Daoy (cell line): Measurements from ENCODE around the gene POLR2A. TPM values are rescaled to one million over a fixed set of nuclear protein-coding genes. Genes with fewer than 3 reads are reported as not detected.

Experiments used
- total RNA-seq: library from RNA; depleted of rRNA; stranded (reverse); fragments of >200 nt; shearing (Covaris generic); gene quantifications from 2 replicates; pipeline ENCODE4 v1.2.3, GENCODE V29; 2014; rRNA removed

The POLR2A gene
- total RNA-seq, 1 experiment from 2014 or later, result 56.2 TPM

Other genes starting within 250 kb of the POLR2A start
- 22.2 and 42.7 TPM in 2 replicates for gene DVL2, start 249.8 kb upstream of the POLR2A start, total RNA-seq
- 44.5 and 54.8 TPM in 2 replicates for gene PHF23, start 244.9 kb upstream of the POLR2A start, total RNA-seq
- 108 and 113 TPM in 2 replicates for gene GABARAP, start 241.9 kb upstream of the POLR2A start, total RNA-seq
- 25.5 and 27.6 TPM in 2 replicates for gene CTDNEP1, start 232.6 kb upstream of the POLR2A start, total RNA-seq
- gene ELP5, start 232.2 kb upstream of the POLR2A start, total RNA-seq, result 34.9 and 50.3 TPM in 2 replicates
- not detected in 2 replicates for gene CLDN7, start 221.9 kb upstream of the POLR2A start, total RNA-seq
- 0.06 TPM in 1 of 2 replicates, not detected in the other for gene SLC2A4, start 202.6 kb upstream of the POLR2A start, total RNA-seq
- 0.15 and 2.4 TPM in 2 replicates for gene YBX2, start 189.7 kb upstream of the POLR2A start, total RNA-seq
- gene EIF5A, start 176.7 kb upstream of the POLR2A start, total RNA-seq, result 861 and 1,090 TPM in 2 replicates
- 84.3 and 91.6 TPM in 2 replicates for gene GPS2, start 169.0 kb upstream of the POLR2A start, total RNA-seq
- 15.3 and 17.0 TPM in 2 replicates for gene NEURL4, start 155.0 kb upstream of the POLR2A start, total RNA-seq
- 2.7 TPM in 1 of 2 replicates, not detected in the other for gene ACAP1, start 147.8 kb upstream of the POLR2A start, total RNA-seq
- 2.1 and 3.7 TPM in 2 replicates for gene KCTD11, start 132.2 kb upstream of the POLR2A start, total RNA-seq
- not detected in 2 replicates for gene TMEM95, start 129.2 kb upstream of the POLR2A start, total RNA-seq
- gene TNK1, start 103.3 kb upstream of the POLR2A start, total RNA-seq, result 2.6 and 4.5 TPM in 2 replicates
- 14.1 TPM in 2 replicates for gene PLSCR3, start 89.8 kb upstream of the POLR2A start, total RNA-seq
- 43.7 and 68.8 TPM in 2 replicates for gene TMEM256, start 80.3 kb upstream of the POLR2A start, total RNA-seq
- gene NLGN2, start 76.5 kb upstream of the POLR2A start, total RNA-seq, result 1.4 and 1.9 TPM in 2 replicates
- gene SPEM1, start 64.0 kb upstream of the POLR2A start, total RNA-seq, result not detected in 2 replicates
- not detected in 2 replicates for gene SPEM2, start 58.8 kb upstream of the POLR2A start, total RNA-seq
- gene SPEM3, start 55.5 kb upstream of the POLR2A start, total RNA-seq, result not detected in 2 replicates
- gene TMEM102, start 48.9 kb upstream of the POLR2A start, total RNA-seq, result 2.3 and 6.6 TPM in 2 replicates
- gene FGF11, start 44.9 kb upstream of the POLR2A start, total RNA-seq, result 1.5 and 3.0 TPM in 2 replicates
- gene CHRNB1, start 39.3 kb upstream of the POLR2A start, total RNA-seq, result 7.0 and 8.6 TPM in 2 replicates
- gene ZBTB4, start 4.7 kb upstream of the POLR2A start, total RNA-seq, result 6.1 and 6.5 TPM in 2 replicates
- gene SLC35G6, start 2.9 kb upstream of the POLR2A start, total RNA-seq, result 0.06 TPM in 1 of 2 replicates, not detected in the other
- gene TNFSF12, start 64.7 kb downstream of the POLR2A start, total RNA-seq, result 1.6 and 6.4 TPM in 2 replicates
- 1.9 TPM in 1 of 2 replicates, not detected in the other for gene TNFSF13, start 74.4 kb downstream of the POLR2A start, total RNA-seq
- 92.2 and 104 TPM in 2 replicates for gene SENP3, start 77.6 kb downstream of the POLR2A start, total RNA-seq
- gene CD68, start 95.3 kb downstream of the POLR2A start, total RNA-seq, result 13.8 and 15.0 TPM in 2 replicates
- 183 and 266 TPM in 2 replicates for gene MPDU1, start 99.5 kb downstream of the POLR2A start, total RNA-seq
- gene SOX15, start 105.7 kb downstream of the POLR2A start, total RNA-seq, result 0.57 TPM in 1 of 2 replicates, not detected in the other
- gene FXR2, start 130.5 kb downstream of the POLR2A start, total RNA-seq, result 60.5 and 87.4 TPM in 2 replicates
- gene SAT2, start 143.5 kb downstream of the POLR2A start, total RNA-seq, result 24.0 and 71.8 TPM in 2 replicates
- 0.69 TPM in 1 of 2 replicates, not detected in the other for gene SHBG, start 145.8 kb downstream of the POLR2A start, total RNA-seq
- gene ATP1B2, start 166.6 kb downstream of the POLR2A start, total RNA-seq, result not detected in 2 replicates
- 47.8 and 70.9 TPM in 2 replicates for gene TP53, start 203.1 kb downstream of the POLR2A start, total RNA-seq
- 33.7 and 41.4 TPM in 2 replicates for gene WRAP53, start 204.1 kb downstream of the POLR2A start, total RNA-seq
- gene EFNB3, start 220.8 kb downstream of the POLR2A start, total RNA-seq, result 1.0 and 2.1 TPM in 2 replicates
- under 0.01 TPM in 1 of 2 replicates, not detected in the other for gene DNAH2, start 233.4 kb downstream of the POLR2A start, total RNA-seq